K562 (cell line): ENCODE results near the gene ADGRB2. TPM values are rescaled to one million over a fixed set of nuclear protein-coding genes. Genes with fewer than 3 reads are reported as not detected.

Source experiments
- ATAC-seq: fragments of 200-7000 bp; cut with Tn5 transposase; 3 replicates; pipeline ENCODE4 v1.9.1; 2020; ENCODE audit warnings: moderate library complexity
- Bru-seq: library from RNA; stranded (reverse); fragments of 400-500 nt; gene quantifications from one replicate; lab custom pipeline; 2021; lab: Mats Ljungman, UMichigan
- BruChase-seq, 2 experiments: library from RNA; stranded (reverse); fragments of 400-500 nt; gene quantifications; one replicate each; lab custom pipeline; 2021; lab: Mats Ljungman, UMichigan
- BruUV-seq: library from RNA; stranded (reverse); fragments of 400-500 nt; replicated peaks from 2 replicates; lab custom pipeline; 2021; lab: Mats Ljungman, UMichigan
- CTCF ChIA-PET: fragments of 300-600 bp; formaldehyde crosslinking; extraction: SDS; loops from one replicate; lab custom pipeline; 2021; ENCODE audit warnings: low intra/inter-chr PET ratio; lab: Yijun Ruan, JAX
- POLR2A ChIA-PET: fragments of 300-600, 350-650 bp; sonication (Branson Sonifier 250); formaldehyde crosslinking; extraction: SDS; loops from one replicate; lab custom pipeline; 2021; ENCODE audit warnings: antibody characterized with exemption, inconsistent platforms; lab: Yijun Ruan, JAX
- DNase-seq, 4 experiments: peaks; one replicate each; pipeline versions ENCODE4 v3.0.0 to v3.0.0-alpha.2; 2011 to 2018; ENCODE audit warnings: low spot score in 3 of 4, mixed read lengths in 3 of 4; ENCODE audit errors: extremely low read depth in 1 of 4
- FAIRE-seq: peaks from 2 replicates; lab custom pipeline; 2011; peaks lifted over from hg19 to GRCh38; lab: Jason Lieb, UNC
- H2AFZ ChIP-seq: 2 replicates; pipeline ENCODE4 v1.6.0; 2011; ENCODE audit warnings: low read depth, low read length, control low read depth, inconsistent platforms
- H3K27ac ChIP-seq: fragments of 200-600 bp; 3 replicates; pipeline ENCODE4 v1.8.0; 2011; ENCODE audit warnings: low read depth, mild to moderate bottlenecking, control low read depth, inconsistent platforms, low read length, moderate library complexity, mixed read lengths; ENCODE audit errors: extremely low read depth
- H3K27me3 ChIP-seq, 2 experiments: fragments of 300-600 bp in 1 of 2; 2 replicates in 1 of 2; 3 replicates in 1 of 2; pipeline versions ENCODE4 v1.6.0 to v1.8.0; 2011; ENCODE audit warnings: inconsistent platforms in 2 of 2, low read length in 2 of 2, mild to moderate bottlenecking in 1 of 2, mixed read lengths in 1 of 2, moderate library complexity in 1 of 2; ENCODE audit not compliant: control insufficient read depth in 2 of 2, insufficient read depth in 2 of 2
- H3K36me3 ChIP-seq: fragments of 300-600 bp; 3 replicates; pipeline ENCODE4 v1.8.0; 2011; ENCODE audit warnings: mild to moderate bottlenecking, low read length, inconsistent platforms; ENCODE audit not compliant: control insufficient read depth, insufficient read depth
- H3K4me1 ChIP-seq, 2 experiments: fragments of 200-600 bp in 1 of 2; replicated peaks in 1 of 2; 2 replicates in 1 of 2; 3 replicates in 1 of 2; pipeline versions ENCODE4 v1.5.1 to v1.8.0; 2011; ENCODE audit warnings: inconsistent platforms in 2 of 2, low read length in 2 of 2, mild to moderate bottlenecking in 1 of 2, mixed read lengths in 1 of 2, moderate library complexity in 1 of 2; ENCODE audit not compliant: control insufficient read depth in 2 of 2, insufficient read depth in 2 of 2
- H3K4me2 ChIP-seq: 2 replicates; pipeline ENCODE4 v1.6.1; 2011; ENCODE audit warnings: low read length, control low read depth, inconsistent platforms, mixed read lengths; ENCODE audit not compliant: insufficient read depth
- H3K4me3 ChIP-seq: fragments of 200-600 bp; sonication (generic), shearing (Covaris generic); 2 replicates; pipeline ENCODE4 v1.5.1; 2016; ENCODE audit warnings: control low read depth, inconsistent platforms
- H3K79me2 ChIP-seq: fragments of 200-600 bp; 3 replicates; pipeline ENCODE4 v1.8.0; 2011; ENCODE audit warnings: low read length, inconsistent platforms; ENCODE audit not compliant: control insufficient read depth, insufficient read depth
- H3K9ac ChIP-seq, 2 experiments: 2 replicates each; pipeline versions ENCODE4 v1.6.0 to v1.6.1; 2011; ENCODE audit warnings: low read depth in 2 of 2, low read length in 2 of 2, control low read depth in 1 of 2, inconsistent platforms in 1 of 2, mild to moderate bottlenecking in 1 of 2, mixed read lengths in 1 of 2; ENCODE audit not compliant: insufficient read depth in 1 of 2
- H3K9me1 ChIP-seq: one replicate; pipeline ENCODE4 v1.6.0; 2011; ENCODE audit warnings: inconsistent platforms, mild to moderate bottlenecking, low read length, moderate library complexity; ENCODE audit not compliant: control insufficient read depth, insufficient read depth
- H3K9me3 ChIP-seq: replicated peaks from 2 replicates; pipeline ENCODE4 v1.5.1; 2011; ENCODE audit warnings: low read depth, low read length, inconsistent platforms; ENCODE audit not compliant: control insufficient read depth, insufficient read depth
- H4K20me1 ChIP-seq: replicated peaks from 2 replicates; pipeline ENCODE4 v1.6.1; 2011; ENCODE audit warnings: low read length, inconsistent platforms, mixed read lengths; ENCODE audit not compliant: control insufficient read depth, insufficient read depth
- CXXC5 ChIP-seq: fragments of 250-450 bp; sonication (Bioruptor Pico); IDR thresholded peaks from 2 replicates; pipeline ENCODE4 v1.8.0; 2022; ENCODE audit warnings: inconsistent platforms, mild to moderate bottlenecking, moderate library complexity
- RB1 ChIP-seq: fragments of 450-650 bp; IDR thresholded peaks from 2 replicates; pipeline ENCODE4 v1.6.1; 2017; ENCODE audit warnings: low read depth, mild to moderate bottlenecking
- WGBS: fragments of 100-300 bp; shearing (Covaris generic); methylation state at CpG from one replicate; pipeline ENCODE4 v1.1.6; 2016; ENCODE audit warnings: low coverage, mixed read lengths; ENCODE audit not compliant: insufficient coverage; ENCODE audit errors: missing lambda C conversion rate; 5-methylcytosine and 5-hydroxymethylcytosine counted together
- in situ Hi-C: fragments of 300-500 bp; cut with MboI; formaldehyde crosslinking; loops from 4 replicates; pipeline ENCODE4 v1.15.0; 2018; ENCODE audit warnings: inconsistent platforms, mixed read lengths
- intact Hi-C: fragments of 100-400 bp; cut with micrococcal nuclease; formaldehyde crosslinking; loops from 2 replicates; pipeline ENCODE4 v1.14.2; 2022
- long read RNA-seq, 3 experiments: library from polyadenylated mRNA in 2 of 3; library from RNA in 1 of 3; unstranded in 2 of 3; stranded (forward) in 1 of 3; transcript quantifications; one replicate each; pipeline ENCODE4 v2.0.0, GENCODE V29; 2019 to 2022
- polyA minus RNA-seq, 3 experiments: library from RNA; depleted of rRNA, polyadenylated mRNA; stranded (reverse); fragments of >200 nt; gene quantifications; 2 replicates each; pipeline ENCODE4 v1.2.3, GENCODE V29; 2011
- polyA plus RNA-seq, 8 experiments: library from polyadenylated mRNA; depleted of rRNA in 4 of 8; stranded (reverse) in 5 of 8; unstranded in 3 of 8; fragments of >200 nt; fragmentation: Nextera tagmentation in 2 of 8; fragmentation: Illumina TruSeq in 1 of 8; extraction: Ambion mirVana in 2 of 8; extraction: Trizol in 1 of 8; gene quantifications; 2 replicates each; pipeline versions ENCODE4 v1.2.1 to v1.2.3, GENCODE V29; 2011 to 2014; ENCODE audit warnings: inconsistent platforms in 1 of 8, missing spikeins in 1 of 8
- total RNA-seq, 7 experiments: library from RNA; depleted of rRNA in 6 of 7; stranded (reverse); fragments of >200 nt in 6 of 7; fragmentation: Illumina TruSeq in 2 of 7; extraction: Trizol in 2 of 7; gene quantifications; 2 replicates each; pipeline versions ENCODE4 v1.2.1 to v1.2.3, GENCODE V29; 2011 to 2021; ENCODE audit warnings: low replicate concordance in 1 of 7
- TF ChIP-seq, protein P1 (sequence below), 3 experiments: fragments of 200-800 bp in 1 of 3; sonication (Bioruptor generic) in 1 of 3; sonication (generic) in 1 of 3; formaldehyde crosslinking in 1 of 3; IDR thresholded peaks; 2 replicates each; pipeline versions ENCODE4 v1.6.1 to v1.8.0; 2016 to 2022; ENCODE audit warnings: mild to moderate bottlenecking in 2 of 3, missing compliant biosample characterization in 2 of 3, missing genetic modification characterization in 2 of 3, missing genetic modification reagents in 1 of 3
- TF ChIP-seq, protein P2 (sequence below): sonication (generic); formaldehyde crosslinking; IDR thresholded peaks from 2 replicates; pipeline ENCODE4 v1.8.1; 2023; ENCODE audit warnings: missing genetic modification reagents, mild to moderate bottlenecking, borderline replicate concordance

ADGRB2 gene, protein sequence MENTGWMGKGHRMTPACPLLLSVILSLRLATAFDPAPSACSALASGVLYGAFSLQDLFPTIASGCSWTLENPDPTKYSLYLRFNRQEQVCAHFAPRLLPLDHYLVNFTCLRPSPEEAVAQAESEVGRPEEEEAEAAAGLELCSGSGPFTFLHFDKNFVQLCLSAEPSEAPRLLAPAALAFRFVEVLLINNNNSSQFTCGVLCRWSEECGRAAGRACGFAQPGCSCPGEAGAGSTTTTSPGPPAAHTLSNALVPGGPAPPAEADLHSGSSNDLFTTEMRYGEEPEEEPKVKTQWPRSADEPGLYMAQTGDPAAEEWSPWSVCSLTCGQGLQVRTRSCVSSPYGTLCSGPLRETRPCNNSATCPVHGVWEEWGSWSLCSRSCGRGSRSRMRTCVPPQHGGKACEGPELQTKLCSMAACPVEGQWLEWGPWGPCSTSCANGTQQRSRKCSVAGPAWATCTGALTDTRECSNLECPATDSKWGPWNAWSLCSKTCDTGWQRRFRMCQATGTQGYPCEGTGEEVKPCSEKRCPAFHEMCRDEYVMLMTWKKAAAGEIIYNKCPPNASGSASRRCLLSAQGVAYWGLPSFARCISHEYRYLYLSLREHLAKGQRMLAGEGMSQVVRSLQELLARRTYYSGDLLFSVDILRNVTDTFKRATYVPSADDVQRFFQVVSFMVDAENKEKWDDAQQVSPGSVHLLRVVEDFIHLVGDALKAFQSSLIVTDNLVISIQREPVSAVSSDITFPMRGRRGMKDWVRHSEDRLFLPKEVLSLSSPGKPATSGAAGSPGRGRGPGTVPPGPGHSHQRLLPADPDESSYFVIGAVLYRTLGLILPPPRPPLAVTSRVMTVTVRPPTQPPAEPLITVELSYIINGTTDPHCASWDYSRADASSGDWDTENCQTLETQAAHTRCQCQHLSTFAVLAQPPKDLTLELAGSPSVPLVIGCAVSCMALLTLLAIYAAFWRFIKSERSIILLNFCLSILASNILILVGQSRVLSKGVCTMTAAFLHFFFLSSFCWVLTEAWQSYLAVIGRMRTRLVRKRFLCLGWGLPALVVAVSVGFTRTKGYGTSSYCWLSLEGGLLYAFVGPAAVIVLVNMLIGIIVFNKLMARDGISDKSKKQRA (N-terminal part only)
- total RNA-seq (2011; cell fraction: chromatin; rRNA removed; ENCODE audit: low replicate concordance): 0.42 and 2.8 TPM in 2 replicates
- total RNA-seq (2011; cell fraction: nucleolus; rRNA removed): 1.2 and 2.5 TPM in 2 replicates
- 0.31 and 0.44 TPM in 2 replicates for total RNA-seq (2011; cell fraction: nucleoplasm; rRNA removed)
- total RNA-seq (2014; rRNA removed) (0.23 and 0.33 TPM in 2 replicates), total RNA-seq (2014; rRNA removed; fragmentation: Illumina TruSeq; extraction: Trizol) (0.04 TPM in 1 of 2 replicates, not detected in the other), total RNA-seq (2015; rRNA removed; fragmentation: Illumina TruSeq; extraction: Trizol) (0.22 and 0.23 TPM in 2 replicates), total RNA-seq (2021) (0.22 and 0.34 TPM in 2 replicates), polyA plus RNA-seq (2011; rRNA removed) (0.14 and 0.38 TPM in 2 replicates), polyA plus RNA-seq (2014; fragmentation: Illumina TruSeq; extraction: Trizol) (0.07 and 0.11 TPM in 2 replicates), polyA plus RNA-seq (2014; fragmentation: Nextera tagmentation; extraction: Ambion mirVana) (not detected), polyA plus RNA-seq (2014; rRNA removed) (0.18 and 0.20 TPM in 2 replicates), polyA minus RNA-seq (2011; rRNA and poly(A)+ RNA removed) (0.09 and 0.53 TPM in 2 replicates), Bru-seq, nascent RNA (percentile 19 among the genes with signal in this experiment), BruChase-seq, experiment 1, labeled RNA remaining after a 2-hour chase (percentile 13 among the genes with signal in this experiment), BruChase-seq, experiment 2, labeled RNA remaining after a 6-hour chase (percentile 12 among the genes with signal in this experiment)
- 0.27 and 0.35 TPM in 2 replicates for polyA plus RNA-seq (2011; cell fraction: cytosol; rRNA removed)
- 2.0 and 3.4 TPM in 2 replicates for polyA plus RNA-seq (2011; cell fraction: nucleus; rRNA removed)
- 0.17 and 0.54 TPM in 2 replicates for polyA plus RNA-seq (2012)
- polyA minus RNA-seq (2011; cell fraction: cytosol; rRNA and poly(A)+ RNA removed): 1.2 TPM in 1 of 2 replicates, not detected in the other
- polyA minus RNA-seq (2011; cell fraction: nucleus; rRNA and poly(A)+ RNA removed): 0.67 and 1.7 TPM in 2 replicates
- long read RNA-seq, experiment 1, partial matches to known transcripts: 0 of 1 reads
- long read RNA-seq, experiment 1, other reads (novel, unspliced or antisense): 1 of 1 reads
- long read RNA-seq, experiment 2: 0 reads
- long read RNA-seq, experiment 3: 0 reads

DNA sequence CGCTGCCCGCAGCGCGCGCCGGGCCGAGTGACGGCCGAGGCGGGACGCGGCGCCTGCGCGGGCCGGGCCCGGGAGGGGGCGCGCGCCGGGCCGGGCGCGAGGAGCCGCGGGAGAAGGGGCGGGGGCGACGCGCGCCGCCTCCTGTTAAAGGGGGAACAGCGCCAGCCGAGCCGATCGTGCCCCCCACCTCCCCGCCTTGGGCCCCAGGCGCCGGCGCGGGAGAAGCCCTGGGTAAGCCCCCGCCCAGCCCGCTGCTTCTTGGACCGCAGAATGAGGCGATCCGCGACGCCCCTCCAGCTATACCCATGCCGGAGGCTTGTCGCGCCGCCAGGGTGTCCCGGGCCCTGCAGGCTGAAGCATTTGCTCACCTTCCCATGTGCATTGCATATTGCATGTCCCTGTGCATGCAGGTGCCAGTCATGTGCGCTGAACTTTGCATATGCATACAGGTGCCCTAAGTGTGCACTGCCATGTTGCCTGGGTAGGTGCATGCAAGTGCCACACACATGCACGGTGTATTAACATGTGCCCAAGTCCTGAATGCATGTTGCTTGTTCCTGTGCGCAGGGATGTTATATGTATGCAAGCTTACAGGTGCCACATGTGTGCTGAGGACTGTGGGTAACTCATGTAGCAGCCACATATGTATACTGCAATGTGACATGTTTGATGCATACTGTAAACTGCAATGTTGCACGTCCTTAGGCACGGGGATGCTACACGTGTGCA lies at the start of gene ADGRB2:
Gene ADGRB2, minus strand, starts transcription at position 29 of the 729 bp plus-strand sequence. CDS start 7,119 bp downstream, outside the sequence.
- Histone ChIP-seq H4K20me1 (peaks cover 50% of the 10 kb centered on the region), H3K27me3 (peaks cover 41 to 69% of the 10 kb centered on the region in 2 experiments), H3K27ac (no peak within 1 kb of the TSS; the same call in 2 of the 3 replicates), H3K9me3 (no peaks in the 10 kb centered on the region), H3K9ac (peak within 1 kb of the TSS in 1 of 2 experiments; percentile 47; a peak in 1 of 4 replicates), H3K9me1 (no peaks in the 10 kb centered on the region), H3K4me1 (peaks cover 20 to 36% of the 10 kb centered on the region in 2 experiments), H3K79me2 (no peaks in the 10 kb centered on the region), H3K4me3 (peak within 1 kb of the TSS; percentile 36), H3K4me2 (peak within 1 kb of the TSS; percentile 66), H2AFZ (peak within 1 kb of the TSS; percentile 58; the same call in 1 of the 2 replicates), H3K36me3 (no peaks in the 10 kb centered on the region)
- peak in 3 of 4 experiments; percentile 74 to 89 (median 88) for DNase-seq
- ChIA-PET CTCF (interaction anchor here (0.6 to 2.1 kb wide), 6 partner anchors 25 to 302 kb away, joined by 4 to 48 read pairs (median 6); no protein-coding TSS in a partner anchor), POLR2A (no interaction called here)
- FAIRE-seq: no peak
- peak; percentile 59 for ATAC-seq
- in situ Hi-C loops: no loop called here
- 6% methylated on average over 35 of the region's 59 CpGs for WGBS
- BruUV-seq: no TSS peak
- intact Hi-C loops: loop anchor here (1.0 kb wide), 1 partner anchor 25 kb away; no protein-coding TSS in a partner anchor
- TF ChIP-seq CXXC5 (CRISPR knock-in tag) (peak; percentile 43; the same call in 1 of the 2 replicates), RB1 (peak; percentile 56; the same call in 1 of the 2 replicates)
- TF ChIP-seq, protein P1, sequence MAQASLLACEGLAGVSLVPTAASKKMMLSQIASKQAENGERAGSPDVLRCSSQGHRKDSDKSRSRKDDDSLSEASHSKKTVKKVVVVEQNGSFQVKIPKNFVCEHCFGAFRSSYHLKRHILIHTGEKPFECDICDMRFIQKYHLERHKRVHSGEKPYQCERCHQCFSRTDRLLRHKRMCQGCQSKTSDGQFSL (CRISPR knock-in tag; IDR thresholded peaks at IDR 0.05): 0 out of 2 replicates have a peak, but pooled peaks have one; percentile 54
- TF ChIP-seq, protein P1 (tag; IDR thresholded peaks at IDR 0.05): no peak
- TF ChIP-seq, protein P2, sequence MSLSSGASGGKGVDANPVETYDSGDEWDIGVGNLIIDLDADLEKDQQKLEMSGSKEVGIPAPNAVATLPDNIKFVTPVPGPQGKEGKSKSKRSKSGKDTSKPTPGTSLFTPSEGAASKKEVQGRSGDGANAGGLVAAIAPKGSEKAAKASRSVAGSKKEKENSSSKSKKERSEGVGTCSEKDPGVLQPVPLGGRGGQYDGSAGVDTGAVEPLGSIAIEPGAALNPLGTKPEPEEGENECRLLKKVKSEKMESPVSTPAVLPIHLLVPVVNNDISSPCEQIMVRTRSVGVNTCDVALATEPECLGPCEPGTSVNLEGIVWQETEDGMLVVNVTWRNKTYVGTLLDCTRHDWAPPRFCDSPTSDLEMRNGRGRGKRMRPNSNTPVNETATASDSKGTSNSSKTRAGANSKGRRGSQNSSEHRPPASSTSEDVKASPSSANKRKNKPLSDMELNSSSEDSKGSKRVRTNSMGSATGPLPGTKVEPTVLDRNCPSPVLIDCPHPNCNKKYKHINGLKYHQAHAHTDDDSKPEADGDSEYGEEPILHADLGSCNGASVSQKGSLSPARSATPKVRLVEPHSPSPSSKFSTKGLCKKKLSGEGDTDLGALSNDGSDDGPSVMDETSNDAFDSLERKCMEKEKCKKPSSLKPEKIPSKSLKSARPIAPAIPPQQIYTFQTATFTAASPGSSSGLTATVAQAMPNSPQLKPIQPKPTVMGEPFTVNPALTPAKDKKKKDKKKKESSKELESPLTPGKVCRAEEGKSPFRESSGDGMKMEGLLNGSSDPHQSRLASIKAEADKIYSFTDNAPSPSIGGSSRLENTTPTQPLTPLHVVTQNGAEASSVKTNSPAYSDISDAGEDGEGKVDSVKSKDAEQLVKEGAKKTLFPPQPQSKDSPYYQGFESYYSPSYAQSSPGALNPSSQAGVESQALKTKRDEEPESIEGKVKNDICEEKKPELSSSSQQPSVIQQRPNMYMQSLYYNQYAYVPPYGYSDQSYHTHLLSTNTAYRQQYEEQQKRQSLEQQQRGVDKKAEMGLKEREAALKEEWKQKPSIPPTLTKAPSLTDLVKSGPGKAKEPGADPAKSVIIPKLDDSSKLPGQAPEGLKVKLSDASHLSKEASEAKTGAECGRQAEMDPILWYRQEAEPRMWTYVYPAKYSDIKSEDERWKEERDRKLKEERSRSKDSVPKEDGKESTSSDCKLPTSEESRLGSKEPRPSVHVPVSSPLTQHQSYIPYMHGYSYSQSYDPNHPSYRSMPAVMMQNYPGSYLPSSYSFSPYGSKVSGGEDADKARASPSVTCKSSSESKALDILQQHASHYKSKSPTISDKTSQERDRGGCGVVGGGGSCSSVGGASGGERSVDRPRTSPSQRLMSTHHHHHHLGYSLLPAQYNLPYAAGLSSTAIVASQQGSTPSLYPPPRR (CRISPR knock-in tag): no peak
